H1 (cell line): ENCODE results near the gene RANBP3L. TPM values are rescaled to one million over a fixed set of nuclear protein-coding genes. Genes with fewer than 3 reads are reported as not detected.

Source experiments
- CTCF ChIA-PET: fragments of 300-600 bp; sonication (Branson Sonifier 250); formaldehyde crosslinking; loops from one replicate; lab custom pipeline; 2021; ENCODE audit not compliant: partially characterized antibody; lab: Charles Lee
- POLR2A ChIA-PET: fragments of 300-600 bp; sonication (Branson Sonifier 250); formaldehyde crosslinking; loops from one replicate; lab custom pipeline; 2021; ENCODE audit warnings: inconsistent platforms; ENCODE audit not compliant: partially characterized antibody; lab: Charles Lee
- DNase-seq, 2 experiments: peaks; one replicate each; pipeline versions ENCODE4 v3.0.0 to v3.0.0-alpha.2; 2010 to 2022; ENCODE audit warnings: low spot score in 2 of 2, low read depth in 1 of 2, mixed read lengths in 1 of 2
- FAIRE-seq: peaks from 2 replicates; lab custom pipeline; 2011; peaks lifted over from hg19 to GRCh38; lab: Jason Lieb, UNC
- H2AFZ ChIP-seq: 2 replicates; pipeline ENCODE4 v1.8.1; 2012; ENCODE audit warnings: low read length, inconsistent platforms
- H2AK5ac ChIP-seq: 2 replicates; pipeline ENCODE4 v1.6.1; 2013; ENCODE audit warnings: low read depth, low read length
- H2BK120ac ChIP-seq: replicated peaks from 2 replicates; pipeline ENCODE3; 2013; ENCODE audit warnings: low read depth, low read length, inconsistent platforms
- H2BK12ac ChIP-seq: 2 replicates; pipeline ENCODE4 v1.6.1; 2013; ENCODE audit warnings: low read depth, low read length
- H2BK15ac ChIP-seq: 2 replicates; pipeline ENCODE4 v1.6.1; 2013; ENCODE audit warnings: low read length
- H2BK20ac ChIP-seq: 2 replicates; pipeline ENCODE4 v1.6.1; 2013; ENCODE audit warnings: low read length
- H2BK5ac ChIP-seq: 2 replicates; pipeline ENCODE4 v1.6.1; 2013; ENCODE audit warnings: low read depth, low read length
- H3K14ac ChIP-seq: 2 replicates; pipeline ENCODE4 v1.6.1; 2013; ENCODE audit warnings: inconsistent platforms; ENCODE audit not compliant: insufficient read length
- H3K18ac ChIP-seq: 2 replicates; pipeline ENCODE4 v1.6.1; 2013; ENCODE audit warnings: low read length; ENCODE audit errors: extremely low read depth
- H3K23ac ChIP-seq: 2 replicates; pipeline ENCODE4 v1.6.1; 2013; ENCODE audit warnings: inconsistent platforms; ENCODE audit not compliant: insufficient read length
- H3K23me2 ChIP-seq: 2 replicates; pipeline ENCODE4 v1.6.1; 2013; ENCODE audit warnings: low read depth, low read length
- H3K27ac ChIP-seq: 2 replicates; pipeline ENCODE4 v1.6.1; 2011; ENCODE audit warnings: low read depth, low read length, inconsistent platforms
- H3K27me3 ChIP-seq, 4 experiments: replicated peaks in 1 of 4; 1 replicate in 1 of 4; 2 replicates in 3 of 4; pipeline versions ENCODE4 v1.6.1 to v1.8.1; 2011 to 2013; ENCODE audit warnings: low read length in 3 of 4, mild to moderate bottlenecking in 3 of 4, inconsistent platforms in 2 of 4, mixed read lengths in 2 of 4, moderate library complexity in 1 of 4; ENCODE audit not compliant: control insufficient read depth in 3 of 4, insufficient read depth in 3 of 4; ENCODE audit errors: extremely low read depth in 1 of 4
- H3K36me3 ChIP-seq, 4 experiments: 2 replicates each; pipeline versions ENCODE4 v1.6.1 to v1.8.1; 2011 to 2013; ENCODE audit warnings: mild to moderate bottlenecking in 4 of 4, low read length in 3 of 4, moderate library complexity in 2 of 4, control low read depth in 1 of 4, inconsistent platforms in 1 of 4; ENCODE audit not compliant: insufficient read depth in 4 of 4, control insufficient read depth in 2 of 4
- H3K4ac ChIP-seq: replicated peaks from 2 replicates; pipeline ENCODE3; 2013; ENCODE audit warnings: low read length, low read depth, mixed read lengths, inconsistent platforms; ENCODE audit not compliant: insufficient read length
- H3K4me1 ChIP-seq, 4 experiments: replicated peaks in 1 of 4; 1 replicate in 1 of 4; 2 replicates in 3 of 4; pipeline versions ENCODE4 v1.6.1 to v1.8.1; 2011 to 2013; ENCODE audit warnings: low read length in 3 of 4, inconsistent platforms in 2 of 4, mixed read lengths in 1 of 4; ENCODE audit not compliant: insufficient read depth in 4 of 4, control insufficient read depth in 3 of 4
- H3K4me2 ChIP-seq, 2 experiments: 2 replicates each; pipeline versions ENCODE4 v1.6.1 to v1.8.1; 2011 to 2013; ENCODE audit warnings: low read depth in 2 of 2, low read length in 2 of 2, control low read depth in 1 of 2, inconsistent platforms in 1 of 2, mild to moderate bottlenecking in 1 of 2; ENCODE audit not compliant: insufficient read depth in 1 of 2
- H3K4me3 ChIP-seq, 4 experiments: fragments of 200-600, 300-600 bp in 1 of 4; sonication (generic), shearing (Covaris generic), sonication (Bioruptor Twin) in 1 of 4; 2 replicates each; pipeline versions ENCODE4 v1.5.1 to v1.8.1; 2011 to 2016; ENCODE audit warnings: low read length in 4 of 4, low read depth in 3 of 4, control low read depth in 2 of 4, inconsistent platforms in 2 of 4, mild to moderate bottlenecking in 2 of 4, mixed read lengths in 1 of 4, moderate library complexity in 1 of 4; ENCODE audit not compliant: insufficient read depth in 2 of 4; ENCODE audit errors: extremely low read depth in 1 of 4
- H3K56ac ChIP-seq: replicated peaks from 2 replicates; pipeline ENCODE3; 2013; ENCODE audit warnings: low read depth, mild to moderate bottlenecking, mixed read lengths, low read length, inconsistent platforms; ENCODE audit not compliant: insufficient read length
- H3K79me1 ChIP-seq: 2 replicates; pipeline ENCODE4 v1.6.1; 2013; ENCODE audit warnings: low read depth, low read length, control low read depth
- H3K79me2 ChIP-seq, 2 experiments: 2 replicates each; pipeline versions ENCODE4 v1.6.1 to v1.8.1; 2012 to 2013; ENCODE audit warnings: low read length in 2 of 2, mild to moderate bottlenecking in 2 of 2, inconsistent platforms in 1 of 2; ENCODE audit not compliant: insufficient read depth in 2 of 2, control insufficient read depth in 1 of 2
- H3K9ac ChIP-seq, 4 experiments: replicated peaks in 1 of 4; 1 replicate in 1 of 4; 2 replicates in 3 of 4; pipeline versions ENCODE4 v1.6.1 to v1.8.1; 2011 to 2013; ENCODE audit warnings: low read depth in 3 of 4, low read length in 3 of 4, control low read depth in 2 of 4, mild to moderate bottlenecking in 2 of 4, moderate library complexity in 2 of 4, inconsistent platforms in 1 of 4; ENCODE audit errors: extremely low read depth in 1 of 4
- H3K9me3 ChIP-seq, 2 experiments: 2 replicates each; pipeline versions ENCODE4 v1.6.1 to v1.8.1; 2012 to 2013; ENCODE audit warnings: mild to moderate bottlenecking in 2 of 2, moderate library complexity in 2 of 2, control low read depth in 1 of 2, inconsistent platforms in 1 of 2, low read depth in 1 of 2, low read length in 1 of 2, mixed read lengths in 1 of 2; ENCODE audit not compliant: insufficient read depth in 2 of 2
- H4K20me1 ChIP-seq, 2 experiments: replicated peaks in 1 of 2; 2 replicates each; pipeline versions ENCODE3 to v1.8.1; 2011 to 2013; ENCODE audit warnings: inconsistent platforms in 2 of 2, low read length in 2 of 2, mild to moderate bottlenecking in 1 of 2; ENCODE audit not compliant: insufficient read depth in 2 of 2, control insufficient read depth in 1 of 2
- H4K5ac ChIP-seq: 2 replicates; pipeline ENCODE4 v1.6.1; 2013; ENCODE audit warnings: low read length, low read depth, mixed read lengths, inconsistent platforms; ENCODE audit not compliant: insufficient read length
- H4K8ac ChIP-seq: 2 replicates; pipeline ENCODE4 v1.8.0; 2013; ENCODE audit warnings: mild to moderate bottlenecking, moderate library complexity, low read length, inconsistent platforms; ENCODE audit not compliant: insufficient read depth; ENCODE audit errors: extremely low read depth
- H4K91ac ChIP-seq: replicated peaks from 2 replicates; pipeline ENCODE3; 2013; ENCODE audit warnings: low read length, mixed read lengths, inconsistent platforms; ENCODE audit not compliant: insufficient read length
- BCL11A ChIP-seq, 2 experiments: IDR thresholded peaks; one replicate each; pipeline ENCODE4 v1.6.1; 2011; ENCODE audit warnings: low read depth in 2 of 2, low read length in 2 of 2, mild to moderate bottlenecking in 2 of 2
- CREB1 ChIP-seq: IDR thresholded peaks from 2 replicates; pipeline ENCODE4 v1.6.1; 2012; ENCODE audit warnings: inconsistent platforms
- EZH2 ChIP-seq: fragments of 200-600 bp; sonication (generic); IDR thresholded peaks from 2 replicates; pipeline ENCODE4 v1.7.1; 2012; ENCODE audit warnings: low read depth, mild to moderate bottlenecking, moderate library complexity, low read length, inconsistent platforms; ENCODE audit not compliant: severe bottlenecking
- MAFK ChIP-seq: IDR thresholded peaks from 2 replicates; pipeline ENCODE4 v1.6.1; 2012; ENCODE audit warnings: low read depth, mild to moderate bottlenecking, improper control_type of control experiment, low read length
- PHF8 ChIP-seq: fragments of 200-600 bp; sonication (generic); conservative IDR thresholded peaks from 2 replicates; pipeline ENCODE4 v1.7.1; 2012; ENCODE audit warnings: low read depth, mild to moderate bottlenecking, inconsistent platforms, low read length, moderate library complexity
- WGBS, 2 experiments: shearing (Covaris generic) in 1 of 2; methylation state at CpG; one replicate each; pipeline versions ENCODE4 v1.1.6 to v1.1.7; 2013 to 2015; ENCODE audit warnings: low lambda C conversion rate in 2 of 2, mixed read lengths in 2 of 2, inconsistent platforms in 1 of 2, low coverage in 1 of 2, missing lambda C conversion rate in 1 of 2; ENCODE audit not compliant: insufficient replicate concordance in 2 of 2, insufficient coverage in 1 of 2, insufficient read length in 1 of 2; ENCODE audit errors: extremely low coverage in 1 of 2, missing lambda C conversion rate in 1 of 2; 5-methylcytosine and 5-hydroxymethylcytosine counted together
- polyA plus RNA-seq, 7 experiments: library from polyadenylated mRNA; depleted of rRNA in 3 of 7; stranded (reverse) in 5 of 7; unstranded in 2 of 7; fragments of >200 nt in 5 of 7; fragments of 200-250 nt in 2 of 7; gene quantifications; 1 replicate in 5 of 7; 2 replicates in 1 of 7; 4 replicates in 1 of 7; pipeline versions ENCODE4 v1.2.1 to v1.2.3, GENCODE V29; 2011 to 2013; ENCODE audit warnings: missing spikeins in 2 of 7, mixed read lengths in 2 of 7
- total RNA-seq: library from RNA; stranded (reverse); fragmentation: NEBNext Ultra II Directional; extraction: Animal tissue kit (Norgen Biotek cat#: 25700); gene quantifications from 2 replicates; pipeline ENCODE4 v1.2.1, GENCODE V29; 2021

RANBP3L gene
- total and polyA plus RNA-seq, 2 of the 8 experiments (the other 6 are each of a cell fraction or from before 2014, with no cell fraction given) = not detected

DNA sequence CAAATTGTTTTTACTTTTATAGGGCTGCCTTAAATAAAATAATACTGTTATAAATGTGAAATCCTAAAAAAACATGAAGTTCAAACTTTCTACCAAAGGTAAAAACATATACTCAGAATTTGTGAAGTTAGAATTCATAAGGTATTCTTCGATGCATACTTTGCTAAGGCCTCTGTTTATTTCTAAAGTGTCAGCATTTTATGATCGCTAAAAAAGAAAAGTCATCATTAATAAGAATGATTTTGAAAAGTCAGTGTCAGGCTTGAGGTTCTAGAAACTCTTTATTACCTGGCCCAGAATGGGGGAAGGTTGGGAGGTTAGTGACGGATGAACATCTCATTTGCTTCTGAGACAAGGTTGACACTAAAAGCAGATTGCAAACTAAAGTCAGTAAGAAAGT is 33.8 kb downstream of the RANBP3L start:
- no peak overlapping the region for H3K4ac ChIP-seq
- no peak overlapping the region for H2BK12ac ChIP-seq
- H3K18ac ChIP-seq = no peak overlapping the region
- no peak overlapping the region for H2AK5ac ChIP-seq
- H2AFZ ChIP-seq = no peak overlapping the region
- H3K4me1 ChIP-seq = no peaks in the 10 kb centered on the region
- CTCF ChIA-PET = interaction anchor here (1.0 to 4.8 kb wide), 3 partner anchors 12 to 240 kb away, joined by 3 to 46 read pairs (median 3); no protein-coding TSS in a partner anchor
- no peak for DNase-seq
- no peak overlapping the region for H3K56ac ChIP-seq
- no peaks in the 10 kb centered on the region for H4K20me1 ChIP-seq
- H2BK15ac ChIP-seq = no peak overlapping the region
- no peak overlapping the region for H4K5ac ChIP-seq
- no peak overlapping the region for H3K27ac ChIP-seq
- H3K4me3 ChIP-seq = no peak overlapping the region
- H3K23me2 ChIP-seq = no peaks in the 10 kb centered on the region
- no peak overlapping the region for H3K23ac ChIP-seq
- no peaks in the 10 kb centered on the region for H3K9me3 ChIP-seq
- H3K4me2 ChIP-seq = no peak overlapping the region
- H4K8ac ChIP-seq = no peak overlapping the region
- no peak overlapping the region for H3K9ac ChIP-seq
- no peaks in the 10 kb centered on the region for H3K36me3 ChIP-seq
- no peak overlapping the region for H3K14ac ChIP-seq
- POLR2A ChIA-PET = no interaction called here
- no peak overlapping the region for H4K91ac ChIP-seq
- no peak overlapping the region for H2BK20ac ChIP-seq
- no peak for FAIRE-seq
- H2BK120ac ChIP-seq = no peak overlapping the region
- H3K79me1 ChIP-seq = no peaks in the 10 kb centered on the region
- H3K79me2 ChIP-seq = no peaks in the 10 kb centered on the region
- no peaks in the 10 kb centered on the region for H3K27me3 ChIP-seq
- TF ChIP-seq CREB1 (no peak), MAFK (no peak), PHF8 (no peak), EZH2 (no peak), BCL11A (IDR thresholded peaks at IDR 0.05; ENCODE audit: low read depth in 2 of 2, low read length in 2 of 2) (no peak)
- WGBS, 2 experiments = 88% methylated on average over 3 of the region's 3 CpGs; no CpG with 5 or more reads in 1 of the 2 experiments
- H2BK5ac ChIP-seq = no peak overlapping the region
